Activated T-helper 17 cell treated with anti-CD3 and anti-CD28 coated beads, Interleukin-2, amount 50 U/mL, for 72 hours (primary cell): ENCODE measurements around the gene MINAR2. TPM values are rescaled to one million over a fixed set of nuclear protein-coding genes. Genes with fewer than 3 reads are reported as not detected.
A peak's percentile ranks its signal among the peaks of the same experiment; 100 is the strongest.

Experiments used
- ATAC-seq: fragments of 150-1000 bp; cut with Tn5 transposase; replicated peaks from 2 replicates; pipeline ENCODE4 v1.10.0; 2021; ENCODE audit warnings: mild to moderate bottlenecking, moderate library complexity
- H3K27ac Mint-ChIP-seq: one replicate; pipeline ENCODE4 v1.8.0; 2022; ENCODE audit warnings: mixed read lengths
- H3K27me3 Mint-ChIP-seq: one replicate; pipeline ENCODE4 v1.8.0; 2022; ENCODE audit warnings: mixed read lengths
- H3K36me3 Mint-ChIP-seq: one replicate; pipeline ENCODE4 v1.8.0; 2022; ENCODE audit warnings: low read depth, mild to moderate bottlenecking, mixed read lengths
- H3K4me1 Mint-ChIP-seq: one replicate; pipeline ENCODE4 v1.8.0; 2022; ENCODE audit warnings: mixed read lengths
- H3K4me3 Mint-ChIP-seq: one replicate; pipeline ENCODE4 v1.8.0; 2022; ENCODE audit warnings: mild to moderate bottlenecking, mixed read lengths
- H3K9me3 Mint-ChIP-seq: one replicate; pipeline ENCODE4 v1.8.0; 2022; ENCODE audit warnings: mixed read lengths
- total RNA-seq, 2 donors: library from RNA; stranded (reverse); gene quantifications; one replicate each; pipeline ENCODE4 v1.2.3, GENCODE V29; 2022

MINAR2 gene
- total RNA-seq = under 1 TPM in 1 of 2 donors, not detected in 1; 0.13 TPM

DNA sequence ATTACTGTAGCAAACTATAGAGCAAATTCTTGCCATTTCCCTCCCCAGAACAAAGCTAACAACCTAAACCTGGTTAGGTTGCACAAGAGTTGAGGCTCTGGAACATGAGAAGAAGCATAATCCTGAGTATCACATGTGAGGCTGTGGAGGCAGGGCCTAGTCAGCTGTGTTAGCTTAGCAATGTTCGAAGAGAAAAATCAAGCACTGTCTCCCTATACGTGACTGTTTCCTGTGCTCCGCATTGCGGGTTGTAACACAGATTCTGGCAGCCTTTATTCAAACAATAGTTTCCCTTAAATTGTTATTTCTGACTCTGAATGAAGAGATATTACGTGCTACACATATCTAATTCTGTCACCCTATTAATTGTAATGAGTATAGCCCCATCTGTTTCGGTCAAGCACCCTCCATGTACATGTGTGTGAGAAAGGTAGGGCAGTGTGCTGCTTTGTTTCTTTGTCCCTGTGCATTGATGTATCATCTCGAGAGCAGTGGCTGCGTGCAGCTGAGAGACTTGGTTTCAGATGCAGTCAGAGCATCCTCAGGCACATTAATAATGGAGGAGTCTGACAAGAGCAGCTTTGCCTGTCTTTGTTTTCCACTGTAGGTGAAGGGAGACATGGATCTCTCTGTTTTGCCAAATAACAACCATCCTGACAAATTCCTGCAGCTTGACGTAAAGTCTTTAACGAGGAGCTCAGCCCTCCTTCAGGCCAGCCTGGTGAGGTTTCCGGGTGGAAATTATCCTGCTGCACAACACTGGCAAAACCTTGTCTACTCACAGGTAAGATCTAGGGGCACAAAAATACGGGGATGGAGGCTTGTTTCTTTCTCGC, at the start of gene MINAR2:
Gene MINAR2 (plus strand): TSS at position 523 of the 836 bp plus-strand sequence. CDS start 97 bp downstream, at position 620.
- Mint-ChIP-seq H3K36me3 (no peaks in the 10 kb centered on the region), H3K4me3 (no peak within 1 kb of the TSS), H3K4me1 (no peaks in the 10 kb centered on the region), H3K9me3 (no peaks in the 10 kb centered on the region), H3K27me3 (peaks cover 3% of the 10 kb centered on the region), H3K27ac (no peak within 1 kb of the TSS)
- ATAC-seq = peak; percentile 42

- Mint-ChIP-seq H3K4me3 (no peak overlapping the region), H3K4me1 (no peaks in the 10 kb centered on the region), H3K27ac (no peak overlapping the region), H3K27me3 (no peaks in the 10 kb centered on the region), H3K9me3 (no peaks in the 10 kb centered on the region), H3K36me3 (no peaks in the 10 kb centered on the region)
- no peak for ATAC-seq
These were observed 49.2 kb upstream of the MINAR2 start for GRCh38 chr5:129698661-129699060.

GRCh38 chr5:129716235-129716634, 31.7 kb upstream of the MINAR2 start:
- Mint-ChIP-seq H3K9me3 (no peaks in the 10 kb centered on the region), H3K36me3 (no peaks in the 10 kb centered on the region), H3K27me3 (no peaks in the 10 kb centered on the region), H3K4me1 (no peaks in the 10 kb centered on the region), H3K27ac (no peak overlapping the region), H3K4me3 (no peak overlapping the region)
- ATAC-seq = no peak

DNA sequence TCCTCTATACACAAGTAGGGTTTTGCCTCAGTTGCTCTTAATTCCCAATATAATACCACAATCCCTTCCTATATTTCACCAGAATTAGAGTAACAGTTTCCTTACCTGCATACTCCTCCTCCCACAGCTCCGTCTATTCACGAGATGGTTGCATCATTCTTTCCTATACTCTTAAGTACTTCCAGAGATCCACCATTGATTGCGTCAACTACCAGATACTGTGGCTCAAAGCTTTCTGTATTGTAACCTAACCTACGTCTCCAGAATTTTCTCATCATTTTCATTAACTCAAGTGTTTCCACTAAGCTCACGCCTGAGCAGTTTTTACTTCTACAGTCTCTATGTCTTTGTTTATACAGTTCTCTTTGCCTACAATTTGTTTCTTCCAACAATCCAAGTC, 31.2 kb upstream of the MINAR2 start:
- no peaks in the 10 kb centered on the region for H3K36me3 Mint-ChIP-seq

GRCh38 chr5:129717751-129718310, 30.1 kb upstream of the MINAR2 start:
- Mint-ChIP-seq H3K36me3 (no peaks in the 10 kb centered on the region), H3K9me3 (no peaks in the 10 kb centered on the region), H3K27ac (no peak overlapping the region), H3K4me1 (no peaks in the 10 kb centered on the region), H3K27me3 (no peaks in the 10 kb centered on the region), H3K4me3 (no peak overlapping the region)
- no peak for ATAC-seq

More for the DNA sequence above, 31.2 kb upstream of the MINAR2 start:
- Mint-ChIP-seq H3K27ac (no peak overlapping the region), H3K4me1 (no peaks in the 10 kb centered on the region), H3K27me3 (no peaks in the 10 kb centered on the region), H3K9me3 (no peaks in the 10 kb centered on the region), H3K4me3 (no peak overlapping the region)
- no peak for ATAC-seq

DNA sequence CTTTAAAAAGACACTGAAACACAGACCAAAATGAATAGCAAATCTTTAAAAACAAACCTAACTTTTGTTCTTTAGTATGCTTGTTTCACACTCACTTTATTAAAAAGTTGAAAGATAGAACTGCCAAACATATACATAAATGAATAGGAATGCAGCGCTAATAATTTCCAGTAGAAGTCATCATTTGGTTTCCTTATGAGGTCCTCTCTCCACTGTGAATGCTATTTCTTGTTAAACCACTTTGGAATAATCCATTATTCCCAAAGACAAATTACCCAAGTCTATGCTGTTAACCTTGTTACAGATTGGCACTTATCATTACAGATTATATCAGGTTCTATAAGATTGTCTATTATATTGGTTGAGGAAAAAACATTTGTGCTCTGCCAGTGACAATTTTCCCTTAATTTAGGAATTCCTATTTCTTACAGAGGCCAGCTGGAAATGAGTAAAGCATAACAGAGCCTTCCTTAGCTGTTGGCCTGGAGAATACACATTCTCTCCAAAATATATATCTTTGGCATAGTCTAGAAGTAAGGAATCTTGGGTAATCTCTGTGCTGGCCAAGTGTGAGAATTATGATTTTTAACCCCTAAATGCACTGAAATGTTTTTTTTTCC, 29.3 kb upstream of the MINAR2 start:
- Mint-ChIP-seq H3K27ac (no peak overlapping the region), H3K27me3 (no peaks in the 10 kb centered on the region), H3K4me1 (no peaks in the 10 kb centered on the region), H3K9me3 (no peaks in the 10 kb centered on the region), H3K4me3 (no peak overlapping the region), H3K36me3 (no peaks in the 10 kb centered on the region)
- no peak for ATAC-seq

DNA sequence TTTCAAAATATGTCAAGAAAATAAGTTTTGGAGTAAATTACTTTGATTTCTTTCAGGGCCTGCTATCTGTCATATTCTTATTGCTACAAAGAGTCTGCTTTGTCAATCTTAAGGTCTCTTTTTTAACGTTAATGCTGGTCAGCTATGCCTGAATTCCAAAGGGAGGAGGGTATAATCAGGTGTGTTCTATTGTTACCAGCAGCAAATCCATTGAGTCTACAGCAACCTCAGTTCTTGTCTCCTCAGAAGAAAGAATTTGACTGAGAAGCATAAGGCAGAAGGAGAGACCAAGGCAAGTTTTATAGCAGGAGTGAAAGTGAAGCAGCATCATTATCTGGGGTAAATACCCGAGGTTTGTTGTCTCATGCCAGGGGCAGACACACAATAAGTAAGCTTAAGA, 23.7 kb upstream of the MINAR2 start:
- no peaks in the 10 kb centered on the region for H3K9me3 Mint-ChIP-seq

DNA sequence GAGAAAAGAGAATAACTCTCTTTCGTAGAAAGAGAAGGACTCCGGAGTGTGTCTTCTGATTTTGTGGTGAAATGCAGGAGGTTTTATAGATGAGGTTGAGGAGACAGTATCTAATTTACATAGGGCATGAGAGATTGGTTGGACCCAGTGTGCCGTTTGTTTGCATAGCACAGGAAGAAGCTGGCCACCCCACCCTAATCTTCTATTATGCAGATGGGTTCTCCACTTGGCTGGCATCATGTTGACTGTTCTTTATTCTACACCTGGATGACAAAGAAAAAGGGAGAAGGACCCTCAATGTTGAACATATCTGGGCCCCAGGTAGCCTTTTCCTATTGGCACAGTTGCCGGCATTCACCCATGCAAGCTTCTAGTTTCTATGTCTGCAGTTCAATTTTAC, 23.2 kb upstream of the MINAR2 start:
- Mint-ChIP-seq H3K4me1 (no peaks in the 10 kb centered on the region), H3K27ac (no peak overlapping the region), H3K27me3 (peaks cover 8% of the 10 kb centered on the region), H3K9me3 (no peaks in the 10 kb centered on the region), H3K4me3 (no peak overlapping the region), H3K36me3 (no peaks in the 10 kb centered on the region)
- ATAC-seq = no peak

More for the DNA sequence above, 23.7 kb upstream of the MINAR2 start:
- Mint-ChIP-seq H3K4me1 (no peaks in the 10 kb centered on the region), H3K4me3 (no peak overlapping the region), H3K36me3 (no peaks in the 10 kb centered on the region), H3K27ac (no peak overlapping the region), H3K27me3 (peaks cover 8% of the 10 kb centered on the region)
- no peak for ATAC-seq

DNA sequence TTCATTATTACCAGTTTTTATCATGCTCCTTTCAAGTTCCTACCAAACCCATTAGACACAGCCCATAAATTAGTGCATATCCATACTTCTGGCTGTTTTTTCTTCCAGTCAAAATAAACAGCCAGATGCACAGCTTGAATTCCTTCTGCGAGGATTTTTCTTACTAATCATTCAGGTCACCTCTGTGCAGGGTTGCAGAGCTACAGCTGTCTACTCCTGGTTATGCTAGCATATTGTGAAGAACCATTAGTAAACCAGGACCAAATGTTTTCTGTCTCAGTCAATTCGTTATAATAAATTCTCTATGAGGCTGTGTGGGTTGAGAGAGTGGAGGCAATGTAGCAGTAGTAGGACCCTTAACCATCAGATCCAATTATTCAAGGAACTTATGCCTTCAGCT, 8.1 kb upstream of the MINAR2 start:
- H3K27ac Mint-ChIP-seq = no peak overlapping the region
- no peaks in the 10 kb centered on the region for H3K27me3 Mint-ChIP-seq
- no peaks in the 10 kb centered on the region for H3K4me1 Mint-ChIP-seq
- no peak overlapping the region for H3K4me3 Mint-ChIP-seq
- no peak for ATAC-seq
- no peaks in the 10 kb centered on the region for H3K36me3 Mint-ChIP-seq
- no peaks in the 10 kb centered on the region for H3K9me3 Mint-ChIP-seq

- H3K27me3 Mint-ChIP-seq = no peaks in the 10 kb centered on the region
- ATAC-seq = no peak
- no peak overlapping the region for H3K27ac Mint-ChIP-seq
- no peaks in the 10 kb centered on the region for H3K36me3 Mint-ChIP-seq
- no peaks in the 10 kb centered on the region for H3K4me1 Mint-ChIP-seq
- H3K9me3 Mint-ChIP-seq = no peaks in the 10 kb centered on the region
- H3K4me3 Mint-ChIP-seq = no peak overlapping the region
These were observed 4.2 kb upstream of the MINAR2 start for GRCh38 chr5:129743541-129744187.

DNA sequence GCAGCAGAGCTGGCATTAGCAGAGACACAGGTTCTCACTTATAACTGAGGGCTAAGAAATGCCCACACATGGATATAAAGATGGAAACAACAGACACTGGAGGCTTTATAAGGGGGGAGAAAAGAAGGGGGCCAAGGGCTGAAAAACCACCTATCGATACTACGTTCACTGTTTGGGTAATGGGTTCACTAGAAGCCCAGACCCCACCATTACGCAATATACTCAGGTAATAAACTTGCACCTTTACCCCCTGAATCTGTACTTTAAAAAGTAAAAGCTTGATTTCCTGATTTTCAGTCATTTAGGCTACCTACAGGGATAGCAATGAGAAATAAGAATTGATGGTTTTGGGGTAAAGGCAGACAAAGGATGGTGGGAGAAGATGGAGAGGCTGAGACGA, 1.9 kb upstream of the MINAR2 start:
- Mint-ChIP-seq H3K27ac (no peak overlapping the region), H3K36me3 (no peaks in the 10 kb centered on the region), H3K9me3 (no peaks in the 10 kb centered on the region), H3K4me3 (no peak overlapping the region), H3K4me1 (no peaks in the 10 kb centered on the region), H3K27me3 (no peaks in the 10 kb centered on the region)
- ATAC-seq = no peak

- no peaks in the 10 kb centered on the region for H3K36me3 Mint-ChIP-seq
- no peaks in the 10 kb centered on the region for H3K4me1 Mint-ChIP-seq
- no peak overlapping the region for H3K4me3 Mint-ChIP-seq
- no peaks in the 10 kb centered on the region for H3K9me3 Mint-ChIP-seq
- ATAC-seq = no peak
- no peaks in the 10 kb centered on the region for H3K27me3 Mint-ChIP-seq
- H3K27ac Mint-ChIP-seq = no peak overlapping the region
These were observed 1.0 kb upstream of the MINAR2 start for GRCh38 chr5:129746876-129747275.

DNA sequence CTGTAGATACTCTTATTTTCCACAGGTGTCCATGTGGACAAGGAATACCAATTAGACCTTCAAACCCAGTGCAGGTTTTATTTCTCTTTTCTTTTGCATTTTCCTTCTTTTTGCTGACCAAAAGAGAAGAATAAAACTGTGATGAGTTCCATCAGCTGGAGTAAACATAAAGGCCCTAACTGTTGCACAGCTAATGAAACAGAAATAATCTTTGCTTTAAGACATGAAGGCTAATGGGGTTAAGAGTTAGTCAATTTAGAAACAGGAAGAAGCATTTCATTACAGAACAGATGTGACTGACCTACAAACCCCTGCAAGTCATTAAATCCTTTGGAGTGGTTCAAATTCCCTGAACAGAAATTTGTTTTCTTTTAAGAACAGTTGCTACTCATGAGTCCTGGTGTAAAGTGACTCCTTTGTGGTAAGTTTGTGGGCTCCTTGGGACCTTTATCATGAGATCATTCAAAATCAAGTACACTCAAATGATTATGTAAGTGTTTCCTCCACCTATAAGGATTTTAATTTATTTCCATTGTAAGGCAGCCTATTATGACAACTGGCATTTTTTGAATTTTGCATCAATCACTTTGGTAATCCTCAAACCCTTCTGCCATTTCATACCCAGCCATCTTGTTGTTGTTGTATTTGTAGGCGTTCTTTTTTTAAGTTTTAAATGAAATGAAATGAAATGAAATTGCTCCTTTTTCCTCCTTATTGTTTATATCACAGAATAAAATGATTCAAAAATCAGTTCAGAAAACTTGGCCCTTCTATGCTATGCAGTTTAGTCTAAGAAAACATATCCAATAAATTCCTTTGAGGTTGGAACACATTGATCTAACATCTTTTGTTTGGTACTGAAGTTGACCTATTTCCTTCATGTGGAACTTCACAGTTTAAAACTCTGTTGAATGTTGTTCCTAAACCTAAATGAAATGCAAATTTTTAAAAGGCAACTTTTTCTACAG, 1.3 kb downstream of the MINAR2 start:
- peak; percentile 23 for ATAC-seq
- Mint-ChIP-seq H3K4me3 (no peak overlapping the region), H3K4me1 (no peaks in the 10 kb centered on the region), H3K36me3 (no peaks in the 10 kb centered on the region), H3K27me3 (peaks cover 3% of the 10 kb centered on the region), H3K27ac (no peak overlapping the region), H3K9me3 (no peaks in the 10 kb centered on the region)
